Testis (tissue), 2 donors: Measurements from ENCODE around the gene ATP2B3.

Experiments
- POLR2A ChIP-seq: fragments of 450-650 bp; IDR thresholded peaks from one replicate; pipeline ENCODE4 v1.6.1; 2017; ENCODE audit warnings: antibody characterized with exemption, mild to moderate bottlenecking, moderate library complexity
- TF ChIP-seq, protein P1 (sequence below), 3 experiments: fragments of 450-650 bp in 2 of 3; fragments of 200-600 bp in 1 of 3; sonication (generic) in 1 of 3; IDR thresholded peaks; one replicate each; pipeline ENCODE4 v1.5.1; 2016 to 2019; ENCODE audit warnings: antibody characterized with exemption in 3 of 3, mild to moderate bottlenecking in 2 of 3, moderate library complexity in 1 of 3

DNA sequence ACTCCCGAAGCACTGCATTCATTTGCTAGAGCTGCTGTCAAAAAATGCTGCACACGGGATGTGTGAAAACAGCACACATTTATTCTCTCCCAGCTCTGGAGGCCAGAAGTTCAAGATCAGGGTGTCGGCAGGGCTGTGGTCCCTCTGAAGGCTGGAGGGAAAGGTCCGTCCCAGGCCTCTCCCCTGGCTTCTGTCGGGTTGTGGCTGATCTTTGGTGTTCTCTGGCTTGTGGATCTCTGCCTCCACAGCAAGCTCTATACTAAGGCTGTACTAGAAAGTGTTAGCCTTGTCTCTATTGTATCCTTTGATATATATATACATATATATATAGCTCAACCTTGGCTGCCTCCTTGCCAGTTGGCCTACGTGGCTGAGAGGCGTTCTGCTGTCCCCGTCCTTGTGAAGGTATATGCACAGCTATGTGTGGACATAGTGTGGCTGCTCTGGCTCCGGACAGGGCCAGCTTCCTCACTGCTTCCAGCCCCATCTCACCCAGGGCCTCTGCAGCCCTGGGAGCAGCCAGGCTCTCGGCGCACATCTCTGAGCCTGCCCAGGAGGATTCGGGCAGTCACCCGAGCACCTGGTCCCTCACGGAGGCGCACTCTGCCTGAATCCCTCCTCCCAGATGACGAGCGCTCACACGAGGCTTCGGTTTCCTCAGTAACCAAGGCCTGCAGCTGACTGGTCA lies 114.6 kb downstream of the ATP2B3 start:
- TF ChIP-seq POLR2A, result no peak
- TF ChIP-seq, protein P1, sequence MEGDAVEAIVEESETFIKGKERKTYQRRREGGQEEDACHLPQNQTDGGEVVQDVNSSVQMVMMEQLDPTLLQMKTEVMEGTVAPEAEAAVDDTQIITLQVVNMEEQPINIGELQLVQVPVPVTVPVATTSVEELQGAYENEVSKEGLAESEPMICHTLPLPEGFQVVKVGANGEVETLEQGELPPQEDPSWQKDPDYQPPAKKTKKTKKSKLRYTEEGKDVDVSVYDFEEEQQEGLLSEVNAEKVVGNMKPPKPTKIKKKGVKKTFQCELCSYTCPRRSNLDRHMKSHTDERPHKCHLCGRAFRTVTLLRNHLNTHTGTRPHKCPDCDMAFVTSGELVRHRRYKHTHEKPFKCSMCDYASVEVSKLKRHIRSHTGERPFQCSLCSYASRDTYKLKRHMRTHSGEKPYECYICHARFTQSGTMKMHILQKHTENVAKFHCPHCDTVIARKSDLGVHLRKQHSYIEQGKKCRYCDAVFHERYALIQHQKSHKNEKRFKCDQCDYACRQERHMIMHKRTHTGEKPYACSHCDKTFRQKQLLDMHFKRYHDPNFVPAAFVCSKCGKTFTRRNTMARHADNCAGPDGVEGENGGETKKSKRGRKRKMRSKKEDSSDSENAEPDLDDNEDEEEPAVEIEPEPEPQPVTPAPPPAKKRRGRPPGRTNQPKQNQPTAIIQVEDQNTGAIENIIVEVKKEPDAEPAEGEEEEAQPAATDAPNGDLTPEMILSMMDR (IDR thresholded peaks at IDR 0.05), result no peak
